K562 (cell line): ENCODE measurements around the gene HEXIM2. TPM values are rescaled to one million over a fixed set of nuclear protein-coding genes. Genes with fewer than 3 reads are reported as not detected.

Experiments
- BCL6 ChIP-seq: fragments of 250-450 bp; sonication (Bioruptor Pico); IDR thresholded peaks from 2 replicates; pipeline ENCODE4 v1.4.0; 2020
- DACH1 ChIP-seq: fragments of 450-650 bp; IDR thresholded peaks from 2 replicates; pipeline ENCODE4 v1.6.1; 2018; ENCODE audit not compliant: partially characterized antibody
- DPF2 ChIP-seq: fragments of 450-650 bp; IDR thresholded peaks from 2 replicates; pipeline ENCODE4 v1.6.1; 2016
- HMGXB4 ChIP-seq: sonication (generic); formaldehyde crosslinking; IDR thresholded peaks from 2 replicates; pipeline ENCODE4 v1.8.1; 2023; ENCODE audit warnings: mild to moderate bottlenecking, missing genetic modification reagents
- MGA ChIP-seq: fragments of 450-650 bp; IDR thresholded peaks from 2 replicates; pipeline ENCODE4 v1.6.1; 2016; ENCODE audit warnings: mild to moderate bottlenecking, moderate library complexity
- NR3C1 ChIP-seq: sonication (generic); formaldehyde crosslinking; IDR thresholded peaks from 2 replicates; pipeline ENCODE4 v1.8.1; 2022; ENCODE audit warnings: missing genetic modification reagents
- PHF21A ChIP-seq: fragments of 450-650 bp; IDR thresholded peaks from 2 replicates; pipeline ENCODE4 v1.6.1; 2017; ENCODE audit warnings: low read depth, borderline replicate concordance
- RBM15 ChIP-seq: fragments of 200-400 bp; formaldehyde crosslinking; IDR thresholded peaks from 2 replicates; pipeline ENCODE4 v1.6.1; 2018; ENCODE audit warnings: mild to moderate bottlenecking, low read length, moderate library complexity; ENCODE audit not compliant: insufficient read depth
- SREBF1 ChIP-seq: fragments of 150-350 bp; IDR thresholded peaks from 2 replicates; pipeline ENCODE4 v1.6.1; 2014; ENCODE audit warnings: antibody characterized with exemption, low read depth, low read length, borderline replicate concordance
- ZHX1 ChIP-seq: fragments of 150-350 bp; conservative IDR thresholded peaks from 2 replicates; pipeline ENCODE4 v1.6.1; 2014; ENCODE audit warnings: low read length
- ZNF24 ChIP-seq: fragments of 450-650 bp; IDR thresholded peaks from 2 replicates; pipeline ENCODE4 v1.6.1; 2016
- ZNF384 ChIP-seq: IDR thresholded peaks from 2 replicates; pipeline ENCODE4 v1.6.1; 2012; ENCODE audit warnings: low read depth, low read length, improper control_type of control experiment
- polyA plus RNA-seq, 8 experiments: library from polyadenylated mRNA; depleted of rRNA in 4 of 8; stranded (reverse) in 5 of 8; unstranded in 3 of 8; fragments of >200 nt; fragmentation: Nextera tagmentation in 2 of 8; fragmentation: Illumina TruSeq in 1 of 8; extraction: Ambion mirVana in 2 of 8; extraction: Trizol in 1 of 8; gene quantifications; 2 replicates each; pipeline versions ENCODE4 v1.2.1 to v1.2.3, GENCODE V29; 2011 to 2014; ENCODE audit warnings: inconsistent platforms in 1 of 8, missing spikeins in 1 of 8
- total RNA-seq, 7 experiments: library from RNA; depleted of rRNA in 6 of 7; stranded (reverse); fragments of >200 nt in 6 of 7; fragmentation: Illumina TruSeq in 2 of 7; extraction: Trizol in 2 of 7; gene quantifications; 2 replicates each; pipeline versions ENCODE4 v1.2.1 to v1.2.3, GENCODE V29; 2011 to 2021; ENCODE audit warnings: low replicate concordance in 1 of 7

HEXIM2 gene
- total and polyA plus RNA-seq, 9 of the 15 experiments (the other 6 are each of a cell fraction or from before 2014, with no cell fraction given), result 0.69 to 3.4 (median 1.1) TPM; not detected in 2

- TF ChIP-seq ZNF384, result peak; percentile 58
- peak; percentile 70 for TF ChIP-seq MGA
- TF ChIP-seq DPF2, result peak; percentile 63
- no peak for TF ChIP-seq BCL6 (CRISPR knock-in tag)
- TF ChIP-seq HMGXB4, result peak; percentile 74; the same call in 1 of the 2 replicates
- no peak for TF ChIP-seq NR3C1 (CRISPR knock-in tag)
- no peak for TF ChIP-seq SREBF1
- peak; percentile 73; the same call in 1 of the 2 replicates for TF ChIP-seq ZNF24
- TF ChIP-seq RBM15, result no peak
- TF ChIP-seq PHF21A, result 0 out of 2 replicates have a peak, but pooled peaks have one; percentile 64
- TF ChIP-seq DACH1, result peak; percentile 35
- no peak for TF ChIP-seq ZHX1
Measured at GRCh38 chr17:45135192-45135977, 26.3 kb upstream of the HEXIM2 start, which contains the start of gene ACBD4 (continued).
